Measurements from ENCODE around the gene SAA2. TPM values are rescaled to one million over a fixed set of nuclear protein-coding genes. Genes with fewer than 3 reads are reported as not detected.

Gene SAA2
- total RNA-seq, 1 experiment from 2014 or later = 1.2 TPM

GRCh38 chr11:18245396-18245795 lies 3.1 kb downstream of the SAA2 start:
- no peak overlapping the region for H3K27ac ChIP-seq (ENCODE audit: low read depth, low read length, poor library complexity, severe bottlenecking)
- DNase-seq (ENCODE audit: low spot score) = no peak
- H3K27me3 ChIP-seq (replicated peaks; ENCODE audit: insufficient read depth, low read depth, low read length, poor library complexity) = no peaks in the 10 kb centered on the region
- no peak overlapping the region for H3K4me3 ChIP-seq (ENCODE audit: low read depth, low read length, poor library complexity, severe bottlenecking)
- CTCF ChIA-PET = no interaction called here
- H3K4me1 ChIP-seq (ENCODE audit: insufficient read depth, low read length, poor library complexity, severe bottlenecking) = no peaks in the 10 kb centered on the region
- H3K9me3 ChIP-seq (ENCODE audit: low read depth, low read length, poor library complexity, severe bottlenecking) = no peaks in the 10 kb centered on the region
- no TSS peak for BruUV-seq (replicated peaks)
- intact Hi-C loops (cut with micrococcal nuclease; ENCODE audit: unreplicated experiment) = loop anchor here (10.0 kb wide), 1 partner anchor 489 kb away; no protein-coding TSS in a partner anchor
- POLR2A ChIA-PET (ENCODE audit: low non-redundant PET) = no interaction called here
- TF ChIP-seq, protein P1, sequence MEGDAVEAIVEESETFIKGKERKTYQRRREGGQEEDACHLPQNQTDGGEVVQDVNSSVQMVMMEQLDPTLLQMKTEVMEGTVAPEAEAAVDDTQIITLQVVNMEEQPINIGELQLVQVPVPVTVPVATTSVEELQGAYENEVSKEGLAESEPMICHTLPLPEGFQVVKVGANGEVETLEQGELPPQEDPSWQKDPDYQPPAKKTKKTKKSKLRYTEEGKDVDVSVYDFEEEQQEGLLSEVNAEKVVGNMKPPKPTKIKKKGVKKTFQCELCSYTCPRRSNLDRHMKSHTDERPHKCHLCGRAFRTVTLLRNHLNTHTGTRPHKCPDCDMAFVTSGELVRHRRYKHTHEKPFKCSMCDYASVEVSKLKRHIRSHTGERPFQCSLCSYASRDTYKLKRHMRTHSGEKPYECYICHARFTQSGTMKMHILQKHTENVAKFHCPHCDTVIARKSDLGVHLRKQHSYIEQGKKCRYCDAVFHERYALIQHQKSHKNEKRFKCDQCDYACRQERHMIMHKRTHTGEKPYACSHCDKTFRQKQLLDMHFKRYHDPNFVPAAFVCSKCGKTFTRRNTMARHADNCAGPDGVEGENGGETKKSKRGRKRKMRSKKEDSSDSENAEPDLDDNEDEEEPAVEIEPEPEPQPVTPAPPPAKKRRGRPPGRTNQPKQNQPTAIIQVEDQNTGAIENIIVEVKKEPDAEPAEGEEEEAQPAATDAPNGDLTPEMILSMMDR (conservative IDR thresholded peaks at IDR 0.05; ENCODE audit: low read depth, low read length) = no peak
- TF ChIP-seq EZH2 (IDR thresholded peaks at IDR 0.05; ENCODE audit: borderline replicate concordance, low read depth, low read length, poor library complexity, severe bottlenecking) = no peak
- no peaks in the 10 kb centered on the region for H3K36me3 ChIP-seq (ENCODE audit: insufficient read depth, low read length, poor library complexity, severe bottlenecking)

DNA sequence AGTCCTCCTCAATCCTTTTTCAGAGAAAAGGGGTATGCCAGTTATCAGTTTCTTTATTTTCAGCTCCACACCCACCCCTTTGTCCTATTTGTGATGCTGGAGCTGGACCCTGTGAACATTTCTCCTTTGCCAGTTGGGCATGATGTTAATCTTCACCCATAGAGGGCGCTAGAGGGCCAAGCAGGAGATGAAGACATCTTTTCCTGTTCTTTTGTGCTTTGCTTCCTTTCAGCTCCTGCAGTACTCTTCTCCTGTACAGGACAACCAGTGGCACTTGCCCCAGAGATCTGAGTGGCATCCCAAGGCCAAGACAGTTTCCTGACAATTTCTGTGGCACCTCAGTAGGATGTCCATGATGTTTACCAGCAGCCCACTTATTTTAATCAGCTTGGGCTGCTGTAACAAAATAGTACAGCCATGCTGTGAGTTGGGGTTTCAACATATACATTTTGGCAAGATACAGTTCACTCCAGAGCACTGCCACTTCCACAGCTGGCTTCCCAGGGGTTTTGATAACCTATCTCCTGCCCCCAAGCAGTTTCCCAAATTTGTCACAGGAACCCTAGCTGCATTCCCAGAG lies 4.6 kb downstream of the SAA2 start:
- intact Hi-C loops (cut with micrococcal nuclease; ENCODE audit: unreplicated experiment) = loop anchor here (2.0 to 10.0 kb wide), 2 partner anchors 407 to 491 kb away; no protein-coding TSS in a partner anchor
- BruUV-seq (replicated peaks) = no TSS peak
- Histone ChIP-seq H3K27ac (ENCODE audit: low read depth, low read length, poor library complexity, severe bottlenecking) (no peak overlapping the region), H3K4me3 (ENCODE audit: low read depth, low read length, poor library complexity, severe bottlenecking) (no peak overlapping the region), H3K4me1 (ENCODE audit: insufficient read depth, low read length, poor library complexity, severe bottlenecking) (no peaks in the 10 kb centered on the region), H3K36me3 (ENCODE audit: insufficient read depth, low read length, poor library complexity, severe bottlenecking) (no peaks in the 10 kb centered on the region), H3K27me3 (replicated peaks; ENCODE audit: insufficient read depth, low read depth, low read length, poor library complexity) (peaks cover 8% of the 10 kb centered on the region), H3K9me3 (ENCODE audit: low read depth, low read length, poor library complexity, severe bottlenecking) (no peaks in the 10 kb centered on the region)
- CTCF ChIA-PET = interaction anchor here (0.5 to 1.3 kb wide), 9 partner anchors 26 to 487 kb away, joined by 3 to 8 read pairs (median 4); partner anchors contain the start of gene LDHA
- POLR2A ChIA-PET (ENCODE audit: low non-redundant PET) = interaction anchor here (0.6 kb wide), 1 partner anchor 282 kb away, joined by 3 read pairs; no protein-coding TSS in a partner anchor
- peak; percentile 75 for DNase-seq (ENCODE audit: low spot score)
- TF ChIP-seq EZH2 (IDR thresholded peaks at IDR 0.05; ENCODE audit: borderline replicate concordance, low read depth, low read length, poor library complexity, severe bottlenecking) = no peak
- TF ChIP-seq, protein P1 (conservative IDR thresholded peaks at IDR 0.05; ENCODE audit: low read depth, low read length) = peak; percentile 81

DNA sequence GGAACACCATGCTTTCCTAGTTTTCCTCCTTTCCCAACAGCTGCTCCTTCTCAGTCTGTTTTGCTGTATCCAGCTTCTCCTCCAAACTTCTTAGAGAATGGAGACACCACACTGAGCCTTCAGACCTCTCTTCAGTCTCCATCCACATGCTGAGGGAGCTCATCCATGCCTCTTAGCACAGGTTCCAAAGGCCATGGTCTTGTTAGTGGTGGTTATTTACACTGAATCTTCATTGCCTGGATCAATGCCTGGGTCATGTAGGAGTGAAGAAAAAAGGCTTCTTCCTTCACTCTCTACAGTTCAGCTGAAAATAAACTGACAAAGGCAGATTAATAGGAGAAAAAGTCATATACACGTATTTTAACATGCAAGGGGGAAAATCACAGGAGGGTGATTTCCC lies 8.8 kb downstream of the SAA2 start:
- no peak for DNase-seq (ENCODE audit: low spot score)
- ChIA-PET POLR2A (ENCODE audit: low non-redundant PET) (no interaction called here), CTCF (no interaction called here)
- Histone ChIP-seq H3K27me3 (replicated peaks; ENCODE audit: insufficient read depth, low read depth, low read length, poor library complexity) (peaks cover 27% of the 10 kb centered on the region), H3K27ac (ENCODE audit: low read depth, low read length, poor library complexity, severe bottlenecking) (no peak overlapping the region), H3K36me3 (ENCODE audit: insufficient read depth, low read length, poor library complexity, severe bottlenecking) (no peaks in the 10 kb centered on the region), H3K4me1 (ENCODE audit: insufficient read depth, low read length, poor library complexity, severe bottlenecking) (no peaks in the 10 kb centered on the region), H3K4me3 (ENCODE audit: low read depth, low read length, poor library complexity, severe bottlenecking) (no peak overlapping the region), H3K9me3 (ENCODE audit: low read depth, low read length, poor library complexity, severe bottlenecking) (no peaks in the 10 kb centered on the region)
- BruUV-seq (replicated peaks) = no TSS peak
- TF ChIP-seq, protein P1 (conservative IDR thresholded peaks at IDR 0.05; ENCODE audit: low read depth, low read length) = no peak
- TF ChIP-seq EZH2 (IDR thresholded peaks at IDR 0.05; ENCODE audit: borderline replicate concordance, low read depth, low read length, poor library complexity, severe bottlenecking) = no peak
- intact Hi-C loops (cut with micrococcal nuclease; ENCODE audit: unreplicated experiment) = loop anchor here (10.0 kb wide), 1 partner anchor 495 kb away; no protein-coding TSS in a partner anchor

All from A673 (cell line).